K562 (cell line): ENCODE measurements around the gene TULP1. TPM values are rescaled to one million over a fixed set of nuclear protein-coding genes. Genes with fewer than 3 reads are reported as not detected.

Source experiments
- BCOR ChIP-seq: fragments of 450-650 bp; IDR thresholded peaks from 2 replicates; pipeline ENCODE4 v1.6.1; 2016
- GTF3C2 ChIP-seq: IDR thresholded peaks from 3 replicates; pipeline ENCODE4 v1.6.1; 2011; ENCODE audit warnings: borderline replicate concordance, mild to moderate bottlenecking, moderate library complexity; ENCODE audit not compliant: insufficient read length; ENCODE audit errors: extremely low read depth
- KAT2B ChIP-seq: IDR thresholded peaks from one replicate; pipeline ENCODE4 v1.6.1; 2012; ENCODE audit warnings: low read depth, mild to moderate bottlenecking, control low read depth, inconsistent platforms, low read length, moderate library complexity
- KAT8 ChIP-seq: fragments of 450-650 bp; IDR thresholded peaks from 2 replicates; pipeline ENCODE4 v1.6.1; 2016; ENCODE audit warnings: low read depth, mild to moderate bottlenecking
- ZNF175 ChIP-seq: fragments of 200-800 bp; sonication (Bioruptor generic); IDR thresholded peaks from 2 replicates; pipeline ENCODE4 v1.6.1; 2016; ENCODE audit warnings: low read depth, mild to moderate bottlenecking, missing genetic modification characterization, missing compliant biosample characterization
- ZNF23 ChIP-seq: fragments of 250-450 bp; sonication (Bioruptor Pico); IDR thresholded peaks from 2 replicates; pipeline ENCODE4 v1.4.0; 2020; ENCODE audit warnings: mild to moderate bottlenecking
- ZNF668 ChIP-seq: fragments of 250-450 bp; sonication (Bioruptor Pico); IDR thresholded peaks from 2 replicates; pipeline ENCODE4 v1.8.0; 2022; ENCODE audit warnings: mild to moderate bottlenecking, inconsistent platforms
- ZNF830 ChIP-seq: fragments of 250-450 bp; sonication (Bioruptor Pico); IDR thresholded peaks from 2 replicates; pipeline ENCODE4 v1.5.0; 2021; ENCODE audit warnings: mild to moderate bottlenecking
- polyA plus RNA-seq, 8 experiments: library from polyadenylated mRNA; depleted of rRNA in 4 of 8; stranded (reverse) in 5 of 8; unstranded in 3 of 8; fragments of >200 nt; fragmentation: Nextera tagmentation in 2 of 8; fragmentation: Illumina TruSeq in 1 of 8; extraction: Ambion mirVana in 2 of 8; extraction: Trizol in 1 of 8; gene quantifications; 2 replicates each; pipeline versions ENCODE4 v1.2.1 to v1.2.3, GENCODE V29; 2011 to 2014; ENCODE audit warnings: inconsistent platforms in 1 of 8, missing spikeins in 1 of 8
- total RNA-seq, 7 experiments: library from RNA; depleted of rRNA in 6 of 7; stranded (reverse); fragments of >200 nt in 6 of 7; fragmentation: Illumina TruSeq in 2 of 7; extraction: Trizol in 2 of 7; gene quantifications; 2 replicates each; pipeline versions ENCODE4 v1.2.1 to v1.2.3, GENCODE V29; 2011 to 2021; ENCODE audit warnings: low replicate concordance in 1 of 7

TULP1 gene
- total and polyA plus RNA-seq, 9 of the 15 experiments (the other 6 are each of a cell fraction or from before 2014, with no cell fraction given), result 0.06 to 0.17 (median 0.09) TPM; not detected in 6

- TF ChIP-seq GTF3C2 (no peak), ZNF175 (CRISPR knock-in tag) (no peak), ZNF668 (CRISPR knock-in tag) (no peak), BCOR (no peak), ZNF23 (CRISPR knock-in tag) (no peak), KAT8 (no peak), ZNF830 (no peak), KAT2B (no peak)
- TF ChIP-seq, all 486 proteins: peak for 2
Measured at GRCh38 chr6:35484921-35485392, 27.7 kb downstream of the TULP1 start (continued).
